Nephron progenitor cell (in vitro differentiated cells): Measurements from ENCODE around the gene VPS45.

Experiments used
- DNase-seq: peaks from one replicate; pipeline ENCODE4 v3.0.0; 2021
- H3K27ac Mint-ChIP-seq: 2 replicates; pipeline ENCODE4 v1.8.0; 2021; ENCODE audit warnings: mild to moderate bottlenecking, moderate library complexity, mixed read lengths
- H3K27me3 Mint-ChIP-seq: 2 replicates; pipeline ENCODE4 v1.8.0; 2021; ENCODE audit warnings: mild to moderate bottlenecking, low read depth, mixed read lengths; ENCODE audit not compliant: poor library complexity
- H3K36me3 Mint-ChIP-seq: 2 replicates; pipeline ENCODE4 v1.8.0; 2021; ENCODE audit warnings: low read depth, mixed read lengths
- H3K4me1 Mint-ChIP-seq: 2 replicates; pipeline ENCODE4 v1.8.0; 2021; ENCODE audit warnings: mixed read lengths
- H3K4me3 Mint-ChIP-seq: 2 replicates; pipeline ENCODE4 v1.8.0; 2021; ENCODE audit warnings: mild to moderate bottlenecking, moderate library complexity, mixed read lengths
- H3K9me3 Mint-ChIP-seq: 2 replicates; pipeline ENCODE4 v1.8.0; 2021; ENCODE audit warnings: mild to moderate bottlenecking, moderate library complexity, mixed read lengths
- CTCF ChIP-seq: fragments of 200-600 bp; sonication (generic); IDR thresholded peaks from 2 replicates; pipeline ENCODE4 v1.5.0; 2021; ENCODE audit warnings: antibody characterized with exemption

The VPS45 gene

DNA sequence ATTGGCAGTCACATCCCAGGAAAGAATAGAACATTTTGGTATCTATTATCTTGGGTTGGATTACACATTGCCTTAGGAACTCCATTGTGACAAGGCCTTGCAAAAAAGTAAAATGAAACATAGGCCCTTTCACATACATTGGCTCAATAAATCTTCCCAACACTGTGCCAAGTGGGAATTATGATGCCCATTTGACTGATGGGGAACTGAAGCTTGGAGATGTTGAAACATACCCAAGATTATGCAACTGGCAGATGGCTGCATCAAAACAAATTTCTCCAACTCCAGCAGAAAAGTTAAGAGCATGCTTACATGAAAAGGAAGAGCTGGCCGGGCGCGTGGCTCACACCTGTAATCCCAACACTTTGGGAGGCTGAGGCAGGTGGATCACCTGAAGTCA lies 109.0 kb downstream of the VPS45 start:
- no peak overlapping the region for H3K27ac Mint-ChIP-seq
- H3K27me3 Mint-ChIP-seq = peaks cover 17% of the 10 kb centered on the region
- H3K4me1 Mint-ChIP-seq = peaks cover 24% of the 10 kb centered on the region
- no peak overlapping the region for H3K4me3 Mint-ChIP-seq
- no peak for TF ChIP-seq CTCF
- H3K9me3 Mint-ChIP-seq = no peaks in the 10 kb centered on the region
- no peaks in the 10 kb centered on the region for H3K36me3 Mint-ChIP-seq
- no peak for DNase-seq

GRCh38 chr1:150178548-150178947 lies 111.0 kb downstream of the VPS45 start:
- H3K27ac Mint-ChIP-seq = no peak overlapping the region
- no peaks in the 10 kb centered on the region for H3K9me3 Mint-ChIP-seq
- no peak for TF ChIP-seq CTCF

DNA sequence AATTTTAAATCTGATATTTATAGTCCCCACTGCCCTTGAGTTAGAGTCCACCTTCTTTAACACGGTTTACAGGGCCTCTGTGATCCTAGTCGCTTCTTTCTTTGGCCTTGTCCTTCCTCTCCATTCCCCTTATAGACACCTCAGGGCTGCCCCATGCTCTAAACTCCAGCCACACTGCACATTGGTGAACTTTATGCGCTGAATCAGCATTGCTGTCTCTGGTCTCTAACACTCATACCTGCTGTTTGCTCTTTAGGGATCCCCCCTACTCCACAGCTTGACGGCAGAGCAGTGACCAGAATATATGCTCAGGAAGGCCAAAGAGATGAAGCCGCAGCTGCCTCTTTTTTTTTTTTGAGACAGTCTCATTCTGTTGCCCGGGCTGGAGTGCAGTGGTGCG lies 112.3 kb downstream of the VPS45 start:
- Mint-ChIP-seq H3K9me3 (no peaks in the 10 kb centered on the region), H3K27me3 (peaks cover 13% of the 10 kb centered on the region), H3K4me1 (peaks cover 10% of the 10 kb centered on the region), H3K36me3 (no peaks in the 10 kb centered on the region), H3K4me3 (no peak overlapping the region), H3K27ac (no peak overlapping the region)
- no peak for TF ChIP-seq CTCF
- no peak for DNase-seq

More at GRCh38 chr1:150178548-150178947, 111.0 kb downstream of the VPS45 start:
- Mint-ChIP-seq H3K4me3 (no peak overlapping the region), H3K4me1 (peaks cover 14% of the 10 kb centered on the region), H3K36me3 (no peaks in the 10 kb centered on the region), H3K27me3 (peaks cover 13% of the 10 kb centered on the region)
- DNase-seq = no peak

DNA sequence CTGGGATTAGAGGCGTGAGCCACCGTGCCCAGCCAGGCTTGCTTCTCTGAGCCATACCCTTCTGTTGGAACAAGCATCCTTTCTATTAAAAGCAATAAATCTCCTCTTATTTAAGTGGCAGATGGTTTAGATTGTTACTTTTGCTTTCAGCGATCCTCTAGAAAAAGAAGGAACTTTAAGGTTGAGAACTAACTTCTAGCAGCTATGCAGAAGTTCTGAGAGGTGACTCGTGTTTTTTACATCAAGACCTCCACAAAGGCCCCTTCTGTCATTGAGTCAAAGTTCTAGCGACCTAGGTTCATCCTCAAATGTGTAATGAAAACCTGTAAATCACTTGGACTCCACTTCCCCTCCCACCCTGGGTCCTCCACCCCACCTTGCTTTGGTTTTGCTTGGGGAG lies 112.9 kb downstream of the VPS45 start:
- no peak overlapping the region for H3K27ac Mint-ChIP-seq
- no peak overlapping the region for H3K4me3 Mint-ChIP-seq
- no peaks in the 10 kb centered on the region for H3K36me3 Mint-ChIP-seq
- peaks cover 10% of the 10 kb centered on the region for H3K4me1 Mint-ChIP-seq
- no peak for TF ChIP-seq CTCF
- DNase-seq = no peak
- H3K9me3 Mint-ChIP-seq = no peaks in the 10 kb centered on the region
- peaks cover 13% of the 10 kb centered on the region for H3K27me3 Mint-ChIP-seq

DNA sequence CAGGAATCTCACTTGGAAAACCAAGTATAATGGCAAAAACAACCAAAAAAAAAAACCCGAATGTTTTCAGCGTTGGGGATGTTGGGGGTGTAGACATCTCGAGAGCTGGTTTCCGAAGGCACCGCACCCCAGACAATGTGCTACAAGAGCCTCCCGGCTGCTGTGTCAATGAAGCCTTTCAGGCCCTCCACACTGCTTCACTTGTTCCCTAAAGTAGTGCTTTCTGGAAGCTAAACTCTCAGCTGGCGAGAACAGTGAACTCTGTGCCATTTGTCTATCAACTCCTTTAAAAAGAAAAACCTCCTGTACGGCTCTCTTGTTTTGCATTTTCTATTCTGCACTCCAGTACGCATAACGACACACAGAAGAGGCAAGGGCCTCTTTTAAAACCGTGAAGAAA lies 114.7 kb downstream of the VPS45 start:
- H3K27ac Mint-ChIP-seq = no peak overlapping the region
- H3K27me3 Mint-ChIP-seq = peaks cover 11% of the 10 kb centered on the region
- TF ChIP-seq CTCF = no peak
- no peaks in the 10 kb centered on the region for H3K36me3 Mint-ChIP-seq
- H3K4me3 Mint-ChIP-seq = no peak overlapping the region
- no peak for DNase-seq
- H3K9me3 Mint-ChIP-seq = no peaks in the 10 kb centered on the region
- H3K4me1 Mint-ChIP-seq = peaks cover 11% of the 10 kb centered on the region

- no peak overlapping the region for H3K4me3 Mint-ChIP-seq
- no peak for DNase-seq
- H3K27ac Mint-ChIP-seq = no peak overlapping the region
- peaks cover 7% of the 10 kb centered on the region for H3K27me3 Mint-ChIP-seq
- H3K36me3 Mint-ChIP-seq = no peaks in the 10 kb centered on the region
- TF ChIP-seq CTCF = no peak
- peaks cover 15% of the 10 kb centered on the region for H3K4me1 Mint-ChIP-seq
- H3K9me3 Mint-ChIP-seq = no peaks in the 10 kb centered on the region
Observed at GRCh38 chr1:150183061-150183460, 115.5 kb downstream of the VPS45 start.
